Measurements from ENCODE around the gene CCL22.

The CCL22 gene

GRCh38 chr16:57356547-57356946 is 2.0 kb upstream of the CCL22 start:
- Histone ChIP-seq H3K79me2 (ENCODE audit: low read length) (no peaks in the 10 kb centered on the region), H3K4me3 (ENCODE audit: low read length) (no peak overlapping the region), H3K36me3 (replicated peaks; ENCODE audit: insufficient read depth, low read length) (no peaks in the 10 kb centered on the region), H4K20me1 (ENCODE audit: insufficient read depth, low read length) (no peaks in the 10 kb centered on the region), H3K4me1 (ENCODE audit: low read length) (no peaks in the 10 kb centered on the region), H3F3A (ENCODE audit: insufficient read depth, low read length) (no peaks in the 10 kb centered on the region), H3K9me2 (replicated peaks; ENCODE audit: insufficient read depth, low read length) (no peaks in the 10 kb centered on the region), H3K27me3 (replicated peaks; ENCODE audit: insufficient read depth, low read length) (no peaks in the 10 kb centered on the region), H3K9ac (ENCODE audit: low read length) (no peak overlapping the region), H3K27ac (ENCODE audit: low read length) (no peak overlapping the region), H3K4me2 (ENCODE audit: low read depth, low read length) (no peak overlapping the region), H2AFZ (ENCODE audit: low read length) (no peak overlapping the region), H3K9me3 (replicated peaks; ENCODE audit: insufficient read depth, low read length) (no peaks in the 10 kb centered on the region)
- DNase-seq, result no peak
- TF ChIP-seq EZH2 (optimal IDR thresholded peaks at IDR 0.05; ENCODE audit: low read depth, low read length) (no peak), EZH2phosphoT487 (IDR thresholded peaks at IDR 0.05; ENCODE audit: low read length) (no peak)
- TF ChIP-seq, protein P1, sequence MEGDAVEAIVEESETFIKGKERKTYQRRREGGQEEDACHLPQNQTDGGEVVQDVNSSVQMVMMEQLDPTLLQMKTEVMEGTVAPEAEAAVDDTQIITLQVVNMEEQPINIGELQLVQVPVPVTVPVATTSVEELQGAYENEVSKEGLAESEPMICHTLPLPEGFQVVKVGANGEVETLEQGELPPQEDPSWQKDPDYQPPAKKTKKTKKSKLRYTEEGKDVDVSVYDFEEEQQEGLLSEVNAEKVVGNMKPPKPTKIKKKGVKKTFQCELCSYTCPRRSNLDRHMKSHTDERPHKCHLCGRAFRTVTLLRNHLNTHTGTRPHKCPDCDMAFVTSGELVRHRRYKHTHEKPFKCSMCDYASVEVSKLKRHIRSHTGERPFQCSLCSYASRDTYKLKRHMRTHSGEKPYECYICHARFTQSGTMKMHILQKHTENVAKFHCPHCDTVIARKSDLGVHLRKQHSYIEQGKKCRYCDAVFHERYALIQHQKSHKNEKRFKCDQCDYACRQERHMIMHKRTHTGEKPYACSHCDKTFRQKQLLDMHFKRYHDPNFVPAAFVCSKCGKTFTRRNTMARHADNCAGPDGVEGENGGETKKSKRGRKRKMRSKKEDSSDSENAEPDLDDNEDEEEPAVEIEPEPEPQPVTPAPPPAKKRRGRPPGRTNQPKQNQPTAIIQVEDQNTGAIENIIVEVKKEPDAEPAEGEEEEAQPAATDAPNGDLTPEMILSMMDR (IDR thresholded peaks at IDR 0.05; ENCODE audit: low read length), result no peak

DNA sequence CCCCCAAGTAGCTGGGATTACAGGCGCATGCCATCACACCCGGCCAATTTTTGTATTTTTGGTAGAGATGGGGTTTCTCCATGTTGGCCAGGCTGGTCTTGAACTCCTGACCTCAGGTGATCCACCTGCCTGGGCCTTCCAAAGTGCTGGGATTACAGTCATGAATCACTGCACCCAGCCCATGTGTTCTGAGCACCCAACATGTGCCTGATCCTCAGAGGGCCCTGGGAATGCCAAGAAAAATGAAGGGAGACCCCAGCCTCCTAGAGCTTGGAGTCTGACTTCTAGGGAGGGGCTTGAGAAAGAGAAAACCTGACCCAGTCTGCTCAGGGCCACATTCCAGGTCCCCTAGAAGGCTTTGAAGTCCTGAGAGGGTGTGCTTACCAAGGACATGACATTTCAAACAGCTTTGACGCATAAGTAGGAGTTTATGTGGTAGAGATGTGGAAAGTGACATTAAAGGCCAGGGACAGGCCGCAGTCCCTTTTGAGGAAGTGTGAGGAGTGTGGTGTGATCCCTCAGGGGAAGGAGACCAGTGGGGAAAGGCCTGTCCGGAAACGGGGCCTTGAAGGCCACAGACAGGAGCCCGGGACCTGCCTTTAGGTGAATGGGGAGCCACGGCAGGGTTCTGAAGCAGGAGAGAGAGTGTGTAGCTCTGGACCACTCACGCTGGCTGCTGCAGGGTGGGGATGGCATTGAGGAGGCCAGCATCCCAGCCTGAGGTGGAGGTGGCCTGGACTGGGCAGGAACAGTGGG is 1.1 kb upstream of the CCL22 start:
- Histone ChIP-seq H3K4me3 (ENCODE audit: low read length) (no peak overlapping the region), H3K9me3 (replicated peaks; ENCODE audit: insufficient read depth, low read length) (no peaks in the 10 kb centered on the region), H3K27ac (ENCODE audit: low read length) (no peak overlapping the region), H3F3A (ENCODE audit: insufficient read depth, low read length) (no peaks in the 10 kb centered on the region), H3K4me1 (ENCODE audit: low read length) (no peaks in the 10 kb centered on the region), H3K4me2 (ENCODE audit: low read depth, low read length) (no peak overlapping the region), H2AFZ (ENCODE audit: low read length) (no peak overlapping the region), H4K20me1 (ENCODE audit: insufficient read depth, low read length) (no peaks in the 10 kb centered on the region), H3K9ac (ENCODE audit: low read length) (no peak overlapping the region), H3K36me3 (replicated peaks; ENCODE audit: insufficient read depth, low read length) (no peaks in the 10 kb centered on the region), H3K79me2 (ENCODE audit: low read length) (no peaks in the 10 kb centered on the region), H3K27me3 (replicated peaks; ENCODE audit: insufficient read depth, low read length) (no peaks in the 10 kb centered on the region), H3K9me2 (replicated peaks; ENCODE audit: insufficient read depth, low read length) (no peaks in the 10 kb centered on the region)
- TF ChIP-seq, protein P1 (IDR thresholded peaks at IDR 0.05; ENCODE audit: low read length), result no peak
- no peak for TF ChIP-seq EZH2 (optimal IDR thresholded peaks at IDR 0.05; ENCODE audit: low read depth, low read length)
- no peak for TF ChIP-seq EZH2phosphoT487 (IDR thresholded peaks at IDR 0.05; ENCODE audit: low read length)
- no peak for DNase-seq

DNA sequence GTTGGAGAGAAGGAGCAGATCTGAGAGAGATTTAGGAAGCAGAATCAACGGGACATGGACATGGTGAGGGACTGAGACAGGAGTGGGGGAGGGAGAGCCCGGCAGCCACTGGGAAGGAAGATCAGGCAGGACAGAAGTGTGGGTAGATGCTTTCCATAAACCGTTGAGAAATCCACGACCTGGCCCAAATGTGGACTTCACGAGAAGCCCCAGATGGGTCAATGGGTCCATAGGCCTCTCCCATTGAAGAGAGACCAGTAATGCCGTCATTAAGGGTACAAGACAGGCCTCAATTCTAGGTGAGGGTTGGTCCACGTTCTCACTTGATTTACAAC is 530 bp upstream of the CCL22 start:
- Histone ChIP-seq H3K27ac (ENCODE audit: low read length) (no peak overlapping the region), H3K4me1 (ENCODE audit: low read length) (no peaks in the 10 kb centered on the region), H3K9me2 (replicated peaks; ENCODE audit: insufficient read depth, low read length) (no peaks in the 10 kb centered on the region), H3K4me3 (ENCODE audit: low read length) (no peak overlapping the region), H3K4me2 (ENCODE audit: low read depth, low read length) (no peak overlapping the region), H2AFZ (ENCODE audit: low read length) (no peak overlapping the region), H4K20me1 (ENCODE audit: insufficient read depth, low read length) (no peaks in the 10 kb centered on the region), H3K9me3 (replicated peaks; ENCODE audit: insufficient read depth, low read length) (no peaks in the 10 kb centered on the region), H3K9ac (ENCODE audit: low read length) (no peak overlapping the region), H3K79me2 (ENCODE audit: low read length) (no peaks in the 10 kb centered on the region), H3K27me3 (replicated peaks; ENCODE audit: insufficient read depth, low read length) (no peaks in the 10 kb centered on the region), H3K36me3 (replicated peaks; ENCODE audit: insufficient read depth, low read length) (no peaks in the 10 kb centered on the region), H3F3A (ENCODE audit: insufficient read depth, low read length) (no peaks in the 10 kb centered on the region)
- TF ChIP-seq EZH2 (optimal IDR thresholded peaks at IDR 0.05; ENCODE audit: low read depth, low read length), result no peak
- no peak for TF ChIP-seq EZH2phosphoT487 (IDR thresholded peaks at IDR 0.05; ENCODE audit: low read length)
- TF ChIP-seq, protein P1 (IDR thresholded peaks at IDR 0.05; ENCODE audit: low read length), result no peak
- DNase-seq, result no peak

Data from MM.1S (cell line).